ENCODE results near the gene TTLL11.
"Not testable (repeated sequence)": the region's sequence is repeated elsewhere in the genome, so short reads cannot be mapped to it uniquely, and the experiment has no call there.

TTLL11 gene

GRCh38 chr9:122004589-122004988 is 88.5 kb downstream of the TTLL11 start:
- in situ Hi-C loops (cut with MboI; ENCODE audit: low pct_unique_long_range_greater_than_20kb, low sequenced_read_pairs, unreplicated experiment): no loop called here
- no peak for DNase-seq (ENCODE audit: low spot score)
- no peak for TF ChIP-seq CTCF (IDR thresholded peaks at IDR 0.05; ENCODE audit: extremely low read depth, insufficient read depth, missing control alignments)

- DNase-seq (ENCODE audit: low spot score): no peak
- in situ Hi-C loops (cut with MboI; ENCODE audit: low pct_unique_long_range_greater_than_20kb, low sequenced_read_pairs, unreplicated experiment): no loop called here
Measured at GRCh38 chr9:122001491-122002201, 91.5 kb downstream of the TTLL11 start.

GRCh38 chr9:122000526-122000925 is 92.6 kb downstream of the TTLL11 start:
- DNase-seq (ENCODE audit: low spot score); in situ Hi-C loops (cut with MboI; ENCODE audit: low pct_unique_long_range_greater_than_20kb, low sequenced_read_pairs, unreplicated experiment): not testable (repeated sequence)

More at GRCh38 chr9:122001491-122002201, 91.5 kb downstream of the TTLL11 start:
- no peak for TF ChIP-seq CTCF (IDR thresholded peaks at IDR 0.05; ENCODE audit: extremely low read depth, insufficient read depth, missing control alignments)

GRCh38 chr9:121999556-121999955 is 93.6 kb downstream of the TTLL11 start:
- in situ Hi-C loops (cut with MboI; ENCODE audit: low pct_unique_long_range_greater_than_20kb, low sequenced_read_pairs, unreplicated experiment): loop anchor here (25.0 kb wide), 2 partner anchors 312 to 462 kb away; no protein-coding TSS in a partner anchor

GRCh38 chr9:121998513-121999049 is 94.5 kb downstream of the TTLL11 start:
- in situ Hi-C loops (cut with MboI; ENCODE audit: low pct_unique_long_range_greater_than_20kb, low sequenced_read_pairs, unreplicated experiment): loop anchor here (25.0 kb wide), 2 partner anchors 311 to 461 kb away; no protein-coding TSS in a partner anchor
- no peak for TF ChIP-seq CTCF (IDR thresholded peaks at IDR 0.05; ENCODE audit: extremely low read depth, insufficient read depth, missing control alignments)
- DNase-seq (ENCODE audit: low spot score): no peak

More at GRCh38 chr9:121999556-121999955, 93.6 kb downstream of the TTLL11 start:
- TF ChIP-seq CTCF (IDR thresholded peaks at IDR 0.05; ENCODE audit: extremely low read depth, insufficient read depth, missing control alignments): no peak
- DNase-seq (ENCODE audit: low spot score): no peak

- DNase-seq (ENCODE audit: low spot score): no peak
- TF ChIP-seq CTCF (IDR thresholded peaks at IDR 0.05; ENCODE audit: extremely low read depth, insufficient read depth, missing control alignments): no peak
- in situ Hi-C loops (cut with MboI; ENCODE audit: low pct_unique_long_range_greater_than_20kb, low sequenced_read_pairs, unreplicated experiment): loop anchor here (25.0 kb wide), 2 partner anchors 310 to 460 kb away; no protein-coding TSS in a partner anchor
Measured at GRCh38 chr9:121997791-121998190, 95.3 kb downstream of the TTLL11 start.

GRCh38 chr9:121996783-121997182 is 96.3 kb downstream of the TTLL11 start:
- DNase-seq (ENCODE audit: low spot score): no peak
- no peak for TF ChIP-seq CTCF (IDR thresholded peaks at IDR 0.05; ENCODE audit: extremely low read depth, insufficient read depth, missing control alignments)
- in situ Hi-C loops (cut with MboI; ENCODE audit: low pct_unique_long_range_greater_than_20kb, low sequenced_read_pairs, unreplicated experiment): loop anchor here (25.0 kb wide), 2 partner anchors 309 to 459 kb away; no protein-coding TSS in a partner anchor

Data from GM13977 (cell line).